GM18867 (cell line): Measurements from ENCODE around the gene DYNC1I1.

Experiments
- ATAC-seq: cut with Tn5 transposase; IDR thresholded peaks from one replicate; pipeline ENCODE4 v1.9.1; 2021; ENCODE audit warnings: mild to moderate bottlenecking, moderate library complexity; ENCODE audit not compliant: unreplicated experiment

The DYNC1I1 gene

GRCh38 chr7:95845007-95845406, 72.7 kb downstream of the DYNC1I1 start:
- peak; percentile 78 for ATAC-seq

GRCh38 chr7:95847061-95847460, 74.7 kb downstream of the DYNC1I1 start:
- no peak for ATAC-seq

GRCh38 chr7:95859429-95859828, 87.1 kb downstream of the DYNC1I1 start:
- no peak for ATAC-seq

DNA sequence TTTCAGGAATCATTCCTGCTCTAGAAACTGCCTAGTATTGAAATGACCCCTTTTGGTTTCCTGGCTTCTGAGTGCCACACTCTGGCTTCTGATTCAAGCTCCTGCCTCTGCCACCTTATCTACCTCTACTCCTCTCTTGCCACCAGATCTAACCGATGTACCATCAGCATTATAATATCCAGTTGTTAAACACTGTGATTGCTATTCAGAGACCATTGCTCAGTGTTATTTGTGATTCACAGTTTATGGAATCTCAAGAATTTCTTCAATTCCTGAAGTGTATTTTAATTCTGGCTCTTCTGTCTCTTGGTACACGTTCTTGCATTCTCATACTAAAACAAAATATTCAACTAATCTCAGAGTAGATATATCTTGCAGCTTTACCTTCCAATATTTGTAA, 88.7 kb downstream of the DYNC1I1 start:
- ATAC-seq: no peak

- ATAC-seq: no peak
Measured at GRCh38 chr7:95863623-95864022, 91.3 kb downstream of the DYNC1I1 start.

DNA sequence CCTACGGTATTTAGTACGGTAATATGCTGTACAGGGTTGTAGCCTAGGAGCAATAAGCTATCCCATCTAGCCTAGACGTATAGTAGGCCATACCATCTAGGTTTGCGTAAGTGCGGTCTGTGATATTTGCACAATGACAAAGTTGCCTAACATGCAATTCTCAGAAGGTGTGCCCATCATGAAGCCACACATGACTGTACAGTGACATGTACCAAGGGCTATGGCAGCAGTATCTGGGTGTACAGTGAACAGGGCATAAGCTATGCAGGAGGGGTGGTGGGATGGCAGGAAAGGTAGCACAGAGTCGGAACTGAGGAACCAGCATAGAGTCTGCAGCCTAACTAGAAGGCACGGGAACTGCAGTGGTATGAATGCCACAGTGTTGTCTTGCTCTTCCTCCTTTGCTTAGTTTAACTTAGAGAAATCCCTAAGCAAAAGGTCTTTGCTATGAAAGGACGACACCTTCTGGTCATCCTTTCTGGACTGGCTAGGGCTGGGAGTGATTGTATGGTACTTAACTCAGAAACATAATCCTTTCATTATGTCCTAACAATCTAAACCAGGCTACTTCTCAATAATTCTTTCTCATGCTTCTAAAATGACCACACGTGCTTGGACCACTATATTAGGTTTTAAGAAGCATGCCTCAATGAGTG, 93.5 kb downstream of the DYNC1I1 start:
- ATAC-seq: no peak

DNA sequence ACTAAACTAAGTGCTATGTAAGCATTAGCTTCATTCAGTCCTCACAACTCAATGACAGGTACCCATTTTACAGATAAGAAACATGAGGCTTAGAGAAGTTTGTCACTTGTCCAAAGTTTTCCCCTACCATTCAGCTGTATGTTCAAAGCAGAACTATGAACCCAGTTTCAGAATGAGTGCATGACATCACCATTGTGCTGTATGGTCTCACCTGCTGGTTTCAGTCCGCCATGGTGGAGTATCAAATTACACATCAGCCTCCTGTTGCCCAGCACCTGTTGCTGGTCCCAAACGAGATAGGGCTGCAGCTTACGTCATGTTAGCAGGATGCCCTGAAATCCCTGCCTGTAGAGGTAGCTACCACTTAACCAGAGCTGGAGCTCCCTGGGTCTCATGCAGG, 95.0 kb downstream of the DYNC1I1 start:
- ATAC-seq: peak; percentile 98

DNA sequence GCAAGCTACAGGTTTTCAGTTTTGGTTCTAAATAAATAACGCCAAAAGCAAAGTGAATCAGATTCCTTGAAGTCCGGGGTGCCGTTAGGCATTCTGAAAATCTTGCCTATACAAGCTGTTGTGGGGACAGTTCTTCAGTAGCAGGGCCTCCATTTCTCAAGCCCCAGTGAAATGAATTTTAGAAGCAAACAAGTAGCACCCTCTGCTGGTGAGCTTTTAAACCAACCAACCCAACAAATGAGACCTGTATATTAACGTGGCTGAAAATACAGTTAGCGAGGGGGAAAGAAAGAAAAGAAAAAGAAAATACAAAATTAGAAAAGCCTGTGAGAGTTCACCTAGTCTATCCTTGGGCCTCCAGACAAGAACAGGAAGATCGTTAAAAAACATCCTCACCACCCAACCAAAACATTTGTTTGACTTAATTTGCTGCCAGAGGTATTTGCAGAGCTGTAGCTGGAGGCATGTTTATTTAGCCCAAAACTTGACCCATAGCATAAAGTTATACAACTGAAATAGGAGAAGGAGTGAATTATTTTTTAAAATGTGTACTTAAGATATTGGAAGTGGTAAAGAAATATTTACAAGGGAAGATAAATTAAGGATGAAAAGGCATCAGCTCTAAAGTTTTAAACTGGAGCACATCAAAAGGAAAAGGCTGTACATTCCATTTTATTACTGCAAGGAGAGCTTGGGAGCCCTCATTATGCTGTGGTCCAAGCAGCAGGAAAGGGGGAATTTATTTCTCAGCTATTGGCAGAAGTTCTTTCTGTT, 98.9 kb downstream of the DYNC1I1 start:
- peak; percentile 44 for ATAC-seq

- ATAC-seq: no peak
Measured at GRCh38 chr7:95871896-95872295, 99.5 kb downstream of the DYNC1I1 start.

DNA sequence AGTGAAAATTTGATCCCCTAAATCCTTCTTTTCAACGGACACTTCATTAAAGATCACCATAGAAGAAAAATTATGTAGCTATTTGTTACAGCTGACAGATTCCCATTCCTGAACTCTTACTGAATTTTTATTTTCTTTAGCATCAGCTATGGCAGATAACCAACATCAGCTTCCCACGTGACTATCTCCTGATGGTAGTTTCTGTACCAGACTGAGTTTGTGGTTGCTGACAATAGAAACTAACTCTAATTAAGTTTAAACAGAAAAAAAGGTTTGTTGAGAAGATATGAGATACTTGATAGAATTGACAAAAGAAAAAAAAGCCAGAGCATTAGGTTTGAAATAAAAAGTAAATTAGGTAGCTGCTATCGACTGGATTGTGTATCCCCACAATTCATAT, 101.8 kb downstream of the DYNC1I1 start:
- ATAC-seq: peak; percentile 51

DNA sequence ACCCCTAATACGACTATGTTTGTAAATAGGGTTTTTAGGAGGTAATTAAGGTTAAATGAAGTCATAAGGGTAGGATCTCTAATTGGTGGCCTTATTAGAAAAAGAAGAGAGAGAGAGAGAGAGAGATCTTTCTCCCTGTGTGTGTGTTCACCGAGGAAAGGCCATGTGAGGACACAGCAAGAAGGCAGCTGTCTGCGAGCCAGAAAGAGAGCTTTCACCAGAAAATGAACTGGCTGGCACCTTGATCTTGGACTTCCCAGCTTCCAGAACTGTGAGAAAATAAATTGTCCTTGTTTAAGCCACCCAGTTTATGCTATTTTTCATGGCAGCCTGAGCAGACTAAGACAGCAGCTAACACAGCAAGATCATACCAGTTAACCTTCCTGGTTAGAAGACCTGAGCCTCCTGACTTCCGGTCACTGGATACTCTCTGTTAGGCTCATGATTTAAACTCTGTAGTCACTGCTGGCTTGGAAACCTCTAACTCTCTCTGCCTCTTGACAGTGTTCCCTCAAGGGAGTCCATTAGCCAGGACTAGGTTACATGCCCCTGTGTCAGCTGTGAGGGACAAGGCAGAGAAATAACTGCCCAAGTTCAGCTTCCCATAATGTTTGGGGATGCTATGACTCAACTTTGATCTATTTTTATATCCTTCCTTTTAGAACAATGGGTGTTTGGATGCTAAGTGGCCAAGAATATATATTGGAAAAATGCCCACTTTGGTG, 102.3 kb downstream of the DYNC1I1 start:
- no peak for ATAC-seq

- no peak for ATAC-seq
Measured at GRCh38 chr7:95875519-95875918, 103.2 kb downstream of the DYNC1I1 start.

DNA sequence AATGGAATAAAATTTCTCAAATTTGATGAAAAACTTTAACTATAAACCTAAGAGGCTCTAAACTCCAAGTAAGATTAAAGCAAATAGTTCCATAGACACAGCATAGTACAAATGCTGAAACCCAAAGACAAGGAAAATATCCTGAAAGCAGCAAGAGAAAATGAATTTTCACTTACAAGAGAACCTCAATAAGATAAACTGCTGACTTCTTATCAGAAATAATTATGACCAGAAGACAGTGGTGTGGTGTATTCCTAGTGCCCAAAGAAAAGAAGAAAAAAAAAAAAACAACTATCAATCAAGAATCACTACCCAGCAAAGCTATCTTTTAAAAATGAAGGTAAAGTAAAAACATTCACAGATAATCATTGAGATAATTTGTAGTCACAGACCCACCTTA, 106.3 kb downstream of the DYNC1I1 start:
- ATAC-seq: no peak

DNA sequence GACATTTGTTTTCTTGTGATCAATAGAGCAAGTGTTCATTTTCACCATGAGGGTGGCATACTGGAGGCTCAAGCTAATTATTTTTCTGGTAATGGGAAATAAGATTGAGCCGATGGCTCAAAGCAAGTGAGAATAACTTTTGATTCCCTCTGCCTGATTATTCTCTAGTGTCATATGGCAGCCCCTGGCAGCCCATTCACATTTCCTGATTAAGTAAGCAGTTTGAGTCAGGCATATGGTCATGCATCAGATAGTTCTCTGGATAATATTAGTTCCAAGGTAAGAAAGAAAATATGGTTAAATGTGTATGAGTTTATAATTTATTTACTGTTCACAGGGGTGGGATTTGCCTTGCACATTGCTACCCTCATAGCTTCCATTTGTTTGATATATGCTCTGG, 109.2 kb downstream of the DYNC1I1 start:
- ATAC-seq: no peak

DNA sequence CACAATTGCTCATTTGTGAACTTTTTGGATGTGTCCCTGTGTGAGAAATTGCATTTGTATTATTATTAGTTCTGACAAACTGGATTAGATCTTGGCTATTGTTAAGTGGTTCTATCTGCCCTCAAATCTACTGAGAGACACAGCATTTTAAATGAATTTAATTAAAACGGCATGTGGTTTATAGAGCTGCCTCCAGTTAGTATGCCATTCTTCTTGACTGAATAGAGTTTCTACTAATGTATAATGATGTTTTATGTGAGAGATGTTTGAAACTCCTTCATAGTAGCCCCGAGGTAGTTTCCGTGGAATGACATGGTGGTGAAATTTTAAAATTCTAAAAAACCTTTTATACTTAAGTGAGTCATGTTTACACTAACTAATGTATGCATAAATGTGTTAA, 110.9 kb downstream of the DYNC1I1 start:
- ATAC-seq: no peak

- ATAC-seq: peak; percentile 68
Measured at GRCh38 chr7:95886501-95887090, 114.2 kb downstream of the DYNC1I1 start.

- no peak for ATAC-seq
Measured at GRCh38 chr7:95893484-95893883, 121.1 kb downstream of the DYNC1I1 start.

DNA sequence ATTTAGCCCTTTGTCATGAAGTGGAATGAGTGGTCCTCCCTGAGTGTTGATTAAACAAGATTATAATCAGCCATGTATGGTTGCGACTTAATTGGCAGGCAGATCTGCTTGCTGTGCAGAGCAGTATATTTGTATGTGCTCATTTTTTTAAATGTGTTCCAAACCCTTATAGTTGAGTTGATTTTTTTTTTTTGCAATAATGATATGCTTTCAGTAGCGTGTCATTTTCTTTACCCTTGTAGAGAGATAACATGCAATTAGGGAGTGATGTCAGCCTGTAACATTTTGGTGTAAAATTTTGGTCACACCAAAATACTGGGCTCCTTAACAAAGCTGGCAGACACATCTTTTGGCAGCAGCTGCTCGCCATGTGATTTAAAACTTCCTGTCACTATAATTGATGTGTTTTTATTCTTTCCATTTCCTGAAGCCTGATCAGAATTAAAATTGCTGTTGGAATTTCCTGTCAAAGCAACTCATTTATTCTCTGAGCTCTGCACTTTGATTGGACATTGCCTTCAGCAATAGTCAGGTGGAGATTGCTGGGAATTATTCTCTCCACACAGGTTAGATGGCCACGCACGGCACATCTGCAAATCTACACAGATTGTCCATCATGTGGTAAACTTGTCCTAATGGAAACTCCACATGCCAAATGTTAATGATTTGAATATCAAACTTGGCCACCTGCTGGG, 125.3 kb downstream of the DYNC1I1 start:
- ATAC-seq: no peak

- no peak for ATAC-seq
Measured at GRCh38 chr7:95899919-95900513, 127.7 kb downstream of the DYNC1I1 start.

GRCh38 chr7:95901006-95901405, 128.7 kb downstream of the DYNC1I1 start:
- ATAC-seq: no peak

GRCh38 chr7:95904099-95904498, 131.7 kb downstream of the DYNC1I1 start:
- ATAC-seq: no peak
